CD4-positive, alpha-beta T cell treated with Interleukin-1 beta for 1 hour (primary cell): ENCODE measurements around the gene SLFN14.
"Not testable (repeated sequence)": the region's sequence is repeated elsewhere in the genome, so short reads cannot be mapped to it uniquely, and the experiment has no call there.

ENCODE experiments used
- DNase-seq, 2 donors: peaks; one replicate each; pipeline ENCODE4 v3.0.0-alpha.2; 2020 to 2022

Gene SLFN14

DNA sequence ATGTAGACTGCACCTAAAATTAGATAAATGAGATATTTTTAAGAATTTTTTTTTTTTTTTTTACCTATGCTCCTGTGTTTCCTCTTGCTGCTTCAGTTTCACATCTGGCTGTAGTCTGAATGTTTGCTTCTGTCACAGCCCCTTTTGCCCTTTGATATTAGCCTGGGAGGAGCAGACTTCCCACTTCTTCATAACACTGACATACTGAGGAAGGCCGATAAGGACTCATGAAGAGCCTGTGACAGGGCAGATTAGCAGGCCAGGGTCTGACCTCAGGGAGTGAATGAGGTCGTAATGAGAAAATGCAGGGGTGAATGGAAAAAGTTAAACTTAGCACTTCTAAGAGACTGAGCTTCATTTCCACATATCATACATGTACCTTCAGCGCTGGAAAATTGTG lies at the start of gene SLFN14:
Gene SLFN14, minus strand, starts transcription at position 117 of the 400 bp plus-strand sequence. CDS start 2,757 bp downstream, outside the sequence.
- DNase-seq, result no peak

DNA sequence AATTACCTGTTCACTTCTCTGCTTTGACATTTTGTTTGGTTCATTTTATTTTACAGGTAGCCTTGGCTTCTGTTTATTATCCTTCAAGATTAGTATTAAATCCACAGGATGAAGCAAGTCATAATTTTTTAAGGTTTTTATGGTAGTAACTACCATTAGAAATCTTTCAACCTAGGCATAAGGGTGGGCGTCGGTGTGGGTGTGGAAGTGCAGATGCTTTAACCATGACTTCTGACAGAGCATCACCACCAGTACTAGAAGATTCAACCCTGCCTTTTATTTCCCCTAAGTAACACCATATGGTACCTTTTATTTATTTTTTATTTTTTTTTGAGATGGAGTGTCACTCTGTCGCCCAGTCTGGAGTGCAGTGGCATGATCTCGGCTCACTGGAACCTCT lies 49.2 kb upstream of the SLFN14 start:
- DNase-seq, result no peak

DNA sequence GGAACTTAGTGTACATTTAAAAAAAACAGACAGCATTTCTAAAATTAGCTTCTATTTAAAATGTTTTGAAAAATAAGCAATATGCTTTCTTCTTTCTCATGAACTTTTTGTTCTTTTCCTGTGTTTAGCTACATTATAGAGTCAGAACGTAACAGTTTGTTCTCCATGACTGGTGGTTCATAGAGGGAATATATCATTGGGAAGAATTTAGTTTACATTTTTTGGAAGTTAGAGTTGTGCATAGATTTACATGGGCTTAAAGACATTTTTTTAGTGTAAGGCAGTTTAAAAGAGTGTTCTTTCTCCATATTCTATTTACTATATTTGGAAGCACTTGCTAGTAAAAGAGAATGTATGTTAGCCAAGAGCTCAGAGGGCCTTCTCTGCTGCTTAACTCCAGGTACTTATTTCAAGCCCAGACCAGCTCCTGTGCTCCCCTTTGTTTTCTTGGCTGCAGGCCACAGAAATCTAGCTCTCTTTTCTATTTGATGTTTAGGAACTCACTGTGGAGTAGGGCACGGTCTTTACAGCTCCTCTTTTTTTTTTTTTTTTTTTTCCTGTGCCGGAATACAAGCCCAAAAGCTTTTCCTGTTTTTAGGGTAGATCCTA lies 46.7 kb upstream of the SLFN14 start:
- DNase-seq, result no peak

DNA sequence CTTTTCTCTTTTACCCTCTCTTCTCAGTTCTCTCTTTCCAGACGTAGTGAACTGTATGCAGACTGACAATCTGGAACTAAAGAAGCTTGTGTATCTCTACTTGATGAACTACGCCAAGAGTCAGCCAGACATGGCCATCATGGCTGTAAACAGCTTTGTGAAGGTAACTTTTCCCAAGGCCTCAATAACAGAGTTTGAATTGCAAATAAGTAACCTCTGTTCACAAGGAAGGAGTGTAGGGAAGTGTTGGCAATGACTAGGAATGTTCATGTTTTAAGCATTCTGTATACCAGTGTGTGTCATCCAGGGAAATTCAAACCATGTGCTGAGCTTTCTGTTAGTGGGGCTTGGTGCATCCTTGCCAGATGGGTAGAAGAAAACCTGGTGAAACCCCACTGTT lies 45.1 kb upstream of the SLFN14 start:
- DNase-seq, result no peak

DNA sequence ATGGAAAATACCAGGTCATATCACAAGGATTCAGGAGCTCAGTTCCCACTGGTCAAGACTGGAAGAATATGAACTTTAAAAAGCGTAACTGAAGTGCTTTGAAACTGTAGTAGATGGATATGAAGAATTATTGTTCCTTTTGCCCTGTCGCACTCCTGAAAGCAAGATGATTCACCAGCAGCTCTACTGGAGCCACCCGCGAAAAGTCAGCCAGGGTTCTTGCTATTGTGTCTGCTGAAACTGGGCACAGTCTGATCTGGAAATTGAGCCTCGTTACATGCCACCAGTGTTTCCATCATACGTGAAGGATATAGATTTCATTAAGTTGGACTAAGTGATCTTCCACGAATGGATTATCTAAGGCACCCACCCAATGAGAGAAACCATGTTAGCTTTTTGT lies 43.1 kb upstream of the SLFN14 start:
- no peak for DNase-seq

DNA sequence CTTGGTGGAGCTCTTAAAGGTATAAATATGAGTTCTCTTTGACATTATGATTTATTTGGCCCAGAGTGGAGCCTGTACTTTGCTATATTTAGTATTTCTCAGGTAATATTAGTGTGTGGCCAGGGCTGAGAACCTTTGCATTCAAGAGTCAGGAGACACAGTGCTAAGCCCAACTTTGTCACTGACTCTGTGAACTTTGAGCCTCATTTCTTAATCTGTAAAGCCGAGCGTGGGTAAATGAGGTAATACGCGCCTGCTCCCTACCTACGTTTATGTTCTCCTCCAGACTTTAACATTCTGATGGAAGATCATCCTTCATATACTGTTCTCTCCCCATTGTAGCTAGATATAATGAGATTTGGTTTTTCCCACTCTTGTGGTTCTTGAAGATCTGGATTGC lies 37.0 kb upstream of the SLFN14 start:
- no peak for DNase-seq

DNA sequence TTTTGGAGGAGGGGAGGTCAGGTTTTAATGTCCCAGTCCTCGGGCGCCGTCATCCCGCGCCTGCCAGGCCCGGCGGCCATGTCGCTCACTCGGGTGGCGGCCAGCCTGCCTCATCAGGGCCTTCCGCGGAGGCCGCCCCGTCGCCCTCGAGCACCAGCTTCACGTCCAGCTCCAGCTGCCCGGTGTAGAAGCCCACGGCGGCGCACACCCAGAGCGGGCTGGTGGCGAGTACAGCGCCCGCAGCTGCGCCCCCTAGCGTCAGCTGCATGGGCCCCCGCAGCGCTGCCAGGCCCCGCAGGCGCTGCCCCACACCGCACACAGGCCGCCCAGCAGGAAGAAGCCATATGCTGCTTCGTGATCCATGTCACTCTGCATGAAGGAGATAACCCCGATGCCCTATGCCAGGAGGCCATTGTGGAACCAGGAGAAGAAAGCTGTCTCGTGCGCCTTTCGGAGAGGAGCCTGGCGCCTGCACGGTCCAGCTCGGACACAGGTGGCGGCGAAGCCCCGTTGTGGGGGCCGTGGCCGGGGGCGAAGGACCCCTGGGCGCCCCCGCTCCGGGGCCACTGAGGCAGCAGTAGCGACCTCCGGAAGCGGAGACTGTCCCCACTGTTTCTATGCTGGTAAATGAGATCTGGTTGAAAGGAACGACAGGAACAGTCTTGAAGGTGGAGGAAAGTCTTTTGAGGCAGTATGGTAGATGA lies 36.1 kb upstream of the SLFN14 start:
- no peak for DNase-seq

DNA sequence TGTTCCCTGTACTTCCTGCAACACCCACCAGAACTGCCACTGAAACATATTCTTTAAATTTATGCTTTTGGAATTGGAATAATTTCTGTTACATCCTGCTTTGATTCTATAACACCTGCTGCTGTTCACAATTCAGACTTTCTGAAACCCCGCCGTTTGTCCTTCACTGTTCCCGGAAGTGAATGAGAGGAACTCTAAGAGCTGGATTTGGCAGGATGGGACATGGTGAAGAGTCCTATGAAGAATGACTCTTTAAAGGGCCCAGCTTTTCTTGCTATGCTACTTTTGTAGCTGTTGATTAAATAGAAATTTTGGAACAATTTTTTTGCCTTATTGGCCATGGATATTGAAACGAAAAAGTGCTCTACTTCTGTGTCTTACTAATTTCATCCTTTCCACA lies 35.5 kb upstream of the SLFN14 start:
- no peak for DNase-seq

DNA sequence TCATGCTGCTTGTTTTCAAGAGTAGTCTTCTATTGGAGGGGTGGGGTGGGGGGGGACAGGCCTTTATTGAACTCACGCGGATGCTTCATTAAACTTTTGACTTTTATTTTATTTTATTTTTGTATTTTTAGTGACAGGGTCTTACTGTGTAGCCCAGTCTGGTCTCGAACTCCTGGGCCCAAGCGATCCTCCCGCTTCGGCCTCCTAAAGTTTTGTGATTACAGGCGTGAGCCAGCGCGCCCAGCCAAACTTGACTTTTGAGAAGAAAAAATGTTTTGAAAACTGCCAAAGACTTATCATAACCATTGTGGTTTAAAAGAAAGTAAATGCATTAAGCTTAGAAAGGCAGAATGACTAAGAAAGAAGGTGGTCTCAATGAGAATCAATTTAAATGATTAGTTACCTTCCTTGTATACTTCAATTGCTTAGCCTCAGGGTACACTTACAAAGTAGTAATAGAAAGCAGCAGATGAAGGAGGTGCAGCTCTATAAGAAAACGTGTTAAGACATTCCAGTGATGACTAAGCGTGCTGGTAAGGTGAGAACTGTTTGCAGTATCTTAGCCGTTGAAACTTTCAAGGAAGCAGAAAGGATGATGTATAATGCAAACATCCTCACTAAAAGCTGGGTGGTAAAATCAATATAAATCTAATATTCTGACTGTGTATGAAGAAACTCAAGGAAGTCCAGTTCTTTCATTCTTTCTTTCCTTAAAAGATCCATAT lies 27.7 kb upstream of the SLFN14 start:
- DNase-seq, result peak in 1 of 2 donors; percentile 27

DNA sequence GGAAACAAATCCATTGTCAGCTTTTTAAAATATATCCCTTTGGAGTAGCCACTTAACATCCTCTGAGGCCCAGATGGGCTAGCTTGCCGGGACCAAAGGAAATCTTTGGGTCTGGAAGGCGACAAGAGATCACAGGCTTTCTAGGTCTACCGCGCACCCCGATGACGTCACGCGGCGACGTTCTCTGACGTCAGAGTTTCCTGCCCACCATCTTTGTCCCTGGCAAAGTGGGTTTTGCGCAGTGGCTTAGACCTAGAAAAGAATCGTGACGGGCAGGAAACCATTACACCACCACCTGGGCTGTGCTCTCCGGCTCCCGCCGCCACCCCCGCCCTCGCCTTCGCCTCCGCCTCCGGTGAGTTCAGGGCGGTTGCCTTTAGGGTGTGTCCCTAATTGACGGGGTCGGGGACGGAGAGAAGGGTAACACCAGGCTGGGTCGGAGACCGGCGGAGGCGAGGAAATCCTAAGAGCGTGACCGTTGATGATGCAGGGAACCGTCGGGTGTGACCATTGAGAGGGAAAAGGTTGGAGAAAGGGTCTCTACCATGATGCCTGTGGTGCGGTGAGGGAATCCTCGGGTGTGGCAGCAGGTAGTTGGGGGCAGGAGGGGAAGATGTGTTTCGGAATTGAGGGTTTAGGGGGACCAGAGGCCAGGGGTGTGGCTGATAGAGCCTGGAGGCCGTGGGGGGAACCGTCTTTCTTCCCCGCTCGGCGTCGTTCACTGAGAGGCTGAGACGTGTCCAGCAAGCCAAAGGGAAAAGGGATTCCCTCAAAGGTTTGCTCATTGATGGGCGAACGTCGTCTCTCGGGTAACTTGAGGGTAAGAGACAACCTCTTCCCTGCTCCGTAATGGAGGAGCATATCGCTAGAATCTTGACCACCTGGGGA lies 26.7 kb upstream of the SLFN14 start, which contains the start of gene AP2B1:
Gene AP2B1, plus strand, starts transcription at position 249 of the 888 bp plus-strand sequence. CDS start 6,709 bp downstream, outside the sequence.
- DNase-seq, result peak; percentile 97 to 99

DNA sequence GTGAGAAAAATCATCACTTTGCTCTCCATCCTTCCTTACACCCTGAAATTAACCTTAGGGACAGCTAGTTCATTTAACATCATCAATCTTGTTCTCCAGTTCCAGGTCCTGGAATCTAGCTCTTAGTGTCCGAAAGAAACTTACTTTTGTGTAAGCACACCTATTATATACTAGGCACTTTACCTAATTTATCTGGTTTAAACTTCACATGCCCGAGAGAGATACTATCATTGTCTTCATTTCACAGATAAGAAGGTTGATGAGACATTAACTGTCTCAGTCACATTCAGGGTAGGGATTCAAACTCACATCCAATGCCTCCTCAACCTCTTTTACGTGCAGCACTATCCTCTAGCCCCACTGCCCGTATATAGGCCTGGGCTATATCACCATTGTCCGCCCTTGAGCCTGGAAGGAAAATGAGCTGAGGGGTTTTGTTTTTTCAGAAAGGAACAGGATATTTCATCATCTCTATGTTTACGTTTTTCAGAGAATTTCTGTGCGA lies 26.0 kb upstream of the SLFN14 start:
- DNase-seq, result no peak

DNA sequence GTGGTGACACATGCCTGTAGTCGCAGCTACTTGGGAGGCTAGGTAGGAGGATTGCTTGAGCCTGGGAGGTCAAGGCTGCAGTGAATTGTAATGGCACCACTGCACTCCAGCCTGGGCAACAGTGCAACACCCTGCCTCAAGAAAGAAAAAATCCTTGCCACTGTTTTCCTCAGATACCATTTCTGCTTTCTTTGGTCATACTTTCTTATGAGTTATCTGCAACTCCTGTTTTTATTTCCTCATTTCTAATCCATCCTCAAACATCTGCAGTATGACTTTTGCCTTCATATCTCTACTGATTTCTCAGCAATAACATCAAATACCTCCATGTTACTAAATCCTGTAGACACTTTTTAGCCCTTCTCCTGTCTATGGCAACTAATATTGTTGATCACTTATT lies 23.4 kb upstream of the SLFN14 start:
- no peak for DNase-seq

DNA sequence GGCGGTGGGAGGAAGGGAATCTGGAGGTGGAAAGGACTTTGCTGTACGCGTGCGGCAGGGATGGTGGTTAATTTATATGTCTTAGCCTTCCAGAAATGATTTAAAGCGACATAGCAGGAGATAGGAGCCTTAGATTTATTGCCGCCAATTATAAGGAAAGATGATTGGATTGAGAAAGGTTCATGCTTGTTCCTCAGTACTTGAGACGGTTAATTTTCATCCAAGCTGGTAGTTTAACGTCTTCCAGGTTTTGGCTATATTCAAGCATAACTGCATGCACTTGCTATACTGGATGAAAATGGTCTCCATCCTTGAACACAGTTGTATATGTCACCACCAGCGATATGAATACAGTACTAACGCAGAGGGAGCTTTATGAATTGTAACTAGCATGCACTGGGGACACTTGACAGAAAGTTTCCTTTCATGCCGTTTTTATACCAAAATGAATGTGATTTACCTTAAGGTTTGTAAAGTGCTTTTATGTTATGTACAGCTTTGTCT lies 18.4 kb upstream of the SLFN14 start:
- DNase-seq, result no peak

DNA sequence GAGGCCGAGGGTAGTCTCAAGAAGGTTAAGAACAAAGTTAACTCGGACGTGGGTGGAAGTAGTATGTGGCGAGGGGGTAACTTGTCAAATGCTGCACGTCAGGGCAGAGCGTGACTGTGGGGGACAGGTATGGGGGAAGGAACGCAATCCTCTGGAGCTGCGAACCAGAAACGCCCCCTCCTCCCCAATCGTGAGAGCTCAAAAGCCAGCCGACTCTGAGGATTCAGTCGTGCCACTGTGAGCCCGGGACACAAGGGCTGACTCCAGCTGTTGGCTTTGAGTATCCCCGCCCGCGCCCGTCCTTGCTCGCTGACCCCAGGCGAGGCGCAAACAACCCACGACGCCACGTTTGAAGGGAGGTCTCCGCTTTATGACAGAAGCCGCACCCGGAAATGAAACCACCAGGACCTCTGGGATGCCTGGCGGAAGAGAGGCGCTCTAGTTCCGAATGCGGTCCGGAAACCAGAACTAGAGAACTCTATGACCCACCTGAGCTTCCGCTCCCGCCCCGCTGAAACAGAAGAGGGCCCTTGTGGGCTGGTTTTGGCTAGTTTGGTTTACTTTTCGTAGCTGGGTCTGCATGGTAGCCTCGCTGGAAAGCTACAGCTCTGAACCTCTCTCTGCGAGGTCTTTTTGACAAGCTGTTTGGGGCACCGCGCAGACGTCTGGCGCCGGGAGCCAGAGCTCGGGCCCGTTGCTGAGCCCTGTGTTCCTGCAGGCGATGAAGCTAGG lies 17.7 kb upstream of the SLFN14 start, which contains the start of gene PEX12:
Gene PEX12, minus strand, starts transcription at position 375 of the 732 bp plus-strand sequence. CDS start 550 bp downstream, outside the sequence.
- peak; percentile 91 to 92 for DNase-seq

DNA sequence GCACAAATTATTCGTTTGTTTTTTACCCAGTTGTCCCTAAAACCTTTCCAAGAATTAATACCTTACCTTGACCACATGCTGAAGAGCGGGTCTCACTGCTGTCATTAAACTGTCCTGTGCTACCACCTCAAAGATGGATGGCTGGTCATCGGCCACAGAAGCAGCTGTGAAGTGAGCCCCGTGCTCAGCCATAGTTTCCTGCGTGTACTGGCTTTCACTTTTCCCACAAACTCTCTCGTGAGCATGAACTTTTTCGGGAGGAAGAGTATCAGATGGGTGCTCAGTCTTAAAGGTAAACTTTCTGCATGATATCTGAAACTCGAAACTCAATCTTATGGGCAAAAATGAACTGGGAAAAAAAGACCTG lies 17.2 kb upstream of the SLFN14 start:
- no peak for DNase-seq

DNA sequence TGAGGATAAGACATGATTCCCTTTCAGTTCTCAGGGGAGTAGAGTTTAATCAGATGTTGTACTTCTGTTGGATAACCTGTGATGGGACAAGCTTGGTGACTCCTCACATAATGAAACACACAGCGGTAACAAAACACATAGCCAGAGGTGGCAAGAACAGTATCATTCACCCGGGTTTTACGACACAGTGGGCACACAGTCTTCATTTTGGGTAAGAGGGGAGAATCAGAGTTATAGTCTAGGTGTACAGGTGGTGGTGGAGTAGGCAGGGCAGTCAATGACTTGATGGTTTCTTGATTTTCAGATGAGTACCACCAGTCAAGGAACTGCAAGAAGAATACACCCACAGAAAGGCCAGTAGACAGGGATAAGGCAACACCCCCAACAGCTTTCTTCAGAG lies 15.1 kb upstream of the SLFN14 start:
- no peak for DNase-seq

DNA sequence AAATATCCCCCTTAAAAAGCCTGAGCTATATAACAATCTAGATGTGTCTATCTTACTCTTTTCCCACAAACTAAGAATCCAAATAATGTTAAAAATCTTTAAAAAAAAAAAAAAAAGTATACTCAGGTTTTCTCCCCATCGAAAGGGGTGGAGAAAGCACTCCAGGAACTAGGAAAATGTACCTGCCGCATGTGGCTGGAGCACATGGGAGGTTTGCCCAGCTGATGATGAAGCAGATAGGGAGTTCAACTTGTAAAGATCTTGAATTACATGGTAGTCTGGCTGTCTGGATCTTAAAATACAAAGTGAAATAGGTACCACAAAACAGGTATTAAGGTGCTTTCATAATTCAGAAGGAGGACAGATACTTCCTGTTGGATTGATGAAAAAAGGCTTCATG lies 8.8 kb upstream of the SLFN14 start:
- DNase-seq, result no peak

DNA sequence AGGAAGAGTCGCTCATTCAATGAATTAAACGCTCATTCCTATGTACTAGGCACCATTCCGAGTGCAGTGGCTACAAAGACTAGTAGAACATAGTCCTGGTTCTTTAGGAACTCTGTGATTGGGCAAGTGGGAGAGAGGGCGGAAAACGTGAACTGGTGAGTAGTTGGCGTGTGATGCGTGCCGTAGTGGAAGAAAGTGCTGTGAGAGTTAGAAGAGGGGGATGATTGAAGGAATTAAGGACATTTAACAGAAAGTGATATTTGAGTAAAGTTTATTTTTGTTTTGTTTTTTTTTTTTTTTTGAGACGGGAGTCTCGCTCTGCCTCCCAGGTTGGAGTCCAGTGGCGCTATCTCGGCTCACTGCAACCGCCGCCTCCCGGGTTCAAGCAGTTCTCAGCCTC lies 7.9 kb upstream of the SLFN14 start:
- peak; percentile 10 to 36 for DNase-seq

DNA sequence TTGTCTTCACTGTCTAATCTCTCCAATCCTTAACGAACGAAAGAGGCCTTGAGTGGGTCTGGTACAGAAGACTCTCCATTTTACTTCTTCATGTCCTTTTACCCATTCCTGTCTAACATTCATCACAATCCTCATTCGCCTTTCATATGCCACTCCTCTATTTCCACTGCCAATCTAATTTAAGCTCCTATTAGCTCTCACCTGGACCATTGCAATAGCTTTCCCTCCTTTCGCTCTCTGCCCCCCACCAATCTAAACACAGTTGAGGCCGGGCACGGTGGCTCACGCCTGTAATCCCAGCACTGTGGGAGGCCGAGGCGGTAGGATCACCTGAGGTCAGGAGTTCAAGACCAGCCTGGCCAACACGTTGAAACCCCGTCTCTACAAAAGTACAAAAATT lies 6.3 kb upstream of the SLFN14 start:
- DNase-seq, result no peak

DNA sequence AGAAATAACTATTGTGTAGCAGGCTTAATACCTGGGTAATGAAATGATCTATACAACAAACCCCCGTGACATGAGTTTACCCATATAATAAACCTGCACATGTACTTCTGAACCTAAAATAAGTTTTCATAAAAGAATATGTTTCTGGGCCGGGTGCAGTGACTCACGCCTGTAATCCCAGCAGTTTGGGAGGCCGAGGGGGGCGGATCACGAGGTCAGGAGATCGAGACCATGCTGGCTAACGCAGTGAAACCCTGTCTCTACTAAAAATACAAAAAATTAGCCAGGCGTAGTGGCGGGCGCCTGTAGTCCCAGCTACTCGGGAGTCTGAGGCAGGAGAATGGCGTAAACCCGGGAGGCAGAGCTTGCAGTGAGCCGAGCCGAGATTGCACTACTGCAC lies 2.6 kb upstream of the SLFN14 start:
- DNase-seq, result not testable (repeated sequence)

DNA sequence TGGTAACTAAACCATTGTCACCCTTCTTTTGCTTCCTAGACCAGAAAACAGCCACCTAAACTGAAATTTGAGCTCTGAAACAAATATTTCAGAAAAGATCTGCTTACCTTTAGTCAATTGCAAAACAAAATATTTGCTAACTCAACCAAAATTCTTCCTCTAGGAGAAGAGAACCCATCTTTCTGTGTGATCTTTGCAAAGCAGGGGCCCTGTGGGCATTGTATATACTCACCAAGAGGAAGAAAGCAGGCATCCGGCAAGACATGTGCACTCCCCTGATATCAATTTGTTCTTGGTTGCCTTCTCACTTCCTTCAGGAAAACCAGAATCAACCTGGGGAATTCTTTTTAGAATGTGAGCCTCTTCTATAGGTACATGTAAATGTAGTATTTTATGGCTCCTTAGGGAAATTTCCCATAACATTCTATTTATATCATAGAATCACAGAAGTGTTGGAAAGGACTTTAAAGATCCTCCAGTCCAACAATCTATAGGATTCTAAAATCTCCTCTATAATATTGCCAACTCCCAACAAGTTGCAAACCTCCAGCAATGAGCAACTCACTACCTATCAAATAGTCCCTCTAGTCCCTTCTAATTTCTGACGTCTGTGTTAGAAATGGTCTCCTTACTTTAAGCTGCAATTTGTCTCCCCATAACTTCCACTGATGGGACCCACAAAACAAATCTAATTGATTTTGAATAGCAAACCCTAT lies 966 bp downstream of the SLFN14 start:
- no peak for DNase-seq
